KG1 (cell line): ENCODE measurements around the gene VSIR.

Experiments used
- DNase-seq: peaks from one replicate; lab custom pipeline; 2025; lab: John Stamatoyannopoulos, UW

Gene VSIR

GRCh38 chr10:71727738-71728737 lies 45.3 kb downstream of the VSIR start:
- DNase-seq: peak; percentile 67

DNA sequence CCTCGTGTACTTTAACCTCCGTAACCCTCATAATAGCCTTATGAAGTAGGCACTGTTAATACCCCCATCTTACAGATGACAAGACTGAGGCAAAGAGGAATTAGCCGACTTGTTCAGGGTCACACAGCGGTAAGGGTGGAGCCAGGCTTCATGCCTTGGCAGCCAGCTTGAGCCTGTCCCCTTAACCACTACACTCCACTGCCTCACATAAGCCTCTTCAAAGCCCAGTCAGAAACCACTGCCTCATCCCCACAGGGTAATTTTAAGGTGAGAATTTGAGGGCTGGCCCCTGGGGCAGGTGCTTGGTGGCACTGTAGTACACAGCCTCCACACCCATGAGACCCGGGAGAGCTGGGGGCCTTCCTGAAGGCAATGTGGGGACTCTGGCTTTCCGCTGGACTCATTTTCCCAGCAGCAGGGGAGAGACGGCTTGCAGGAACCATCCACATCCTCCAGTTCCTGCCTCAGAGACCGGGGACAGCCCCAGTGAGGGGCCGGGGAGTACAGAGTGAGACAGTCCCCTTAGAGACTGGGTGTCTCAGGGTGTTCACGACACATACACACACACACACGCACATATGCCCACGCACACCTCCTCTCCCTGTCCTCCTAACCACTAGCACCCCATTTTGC lies 46.1 kb downstream of the VSIR start:
- peak; percentile 59 for DNase-seq

DNA sequence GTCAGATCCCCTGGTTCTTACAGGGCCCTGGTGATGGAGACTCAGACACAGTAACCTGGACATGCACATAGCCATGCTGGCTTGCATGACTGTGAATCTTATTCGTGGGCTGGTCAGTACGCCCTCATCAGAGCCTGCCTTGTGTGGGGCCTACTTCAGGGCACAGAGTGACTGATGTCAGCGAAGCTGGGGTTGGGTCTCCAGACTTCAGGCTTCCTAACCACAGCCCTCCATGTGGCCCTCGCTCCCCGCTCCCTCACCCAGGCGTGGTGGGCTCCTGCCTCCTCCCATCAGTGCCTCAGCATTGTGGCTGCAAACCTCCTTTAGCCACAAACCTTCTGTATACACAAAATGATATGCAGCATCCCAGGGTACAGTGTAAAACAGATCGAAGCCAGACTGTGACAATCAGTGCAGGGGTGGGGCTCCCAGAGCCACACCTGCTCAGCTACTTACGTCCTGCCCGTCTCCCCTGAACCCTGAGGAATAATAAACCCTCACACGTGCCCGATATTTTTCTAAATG lies 46.7 kb downstream of the VSIR start:
- no peak for DNase-seq

- DNase-seq: no peak
Observed at GRCh38 chr10:71725998-71726579, 47.2 kb downstream of the VSIR start.

DNA sequence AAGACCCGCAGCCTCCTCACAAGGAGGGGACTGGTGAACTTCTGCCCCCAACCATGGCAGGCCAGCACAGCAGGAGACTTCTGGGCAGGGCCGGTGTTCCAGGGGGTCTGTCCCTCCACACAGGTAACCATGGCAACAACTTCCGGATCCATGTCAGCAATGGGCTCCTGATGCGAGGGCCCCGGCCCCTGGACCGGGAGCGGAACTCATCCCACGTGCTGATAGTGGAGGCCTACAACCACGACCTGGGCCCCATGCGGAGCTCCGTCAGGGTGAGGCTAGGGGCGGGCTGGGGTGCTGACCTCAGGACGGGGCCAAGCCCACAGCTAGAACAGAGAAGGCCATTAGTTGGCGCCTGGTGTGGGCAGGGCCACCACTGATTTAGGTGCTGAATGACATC lies 48.1 kb downstream of the VSIR start:
- no peak for DNase-seq

DNA sequence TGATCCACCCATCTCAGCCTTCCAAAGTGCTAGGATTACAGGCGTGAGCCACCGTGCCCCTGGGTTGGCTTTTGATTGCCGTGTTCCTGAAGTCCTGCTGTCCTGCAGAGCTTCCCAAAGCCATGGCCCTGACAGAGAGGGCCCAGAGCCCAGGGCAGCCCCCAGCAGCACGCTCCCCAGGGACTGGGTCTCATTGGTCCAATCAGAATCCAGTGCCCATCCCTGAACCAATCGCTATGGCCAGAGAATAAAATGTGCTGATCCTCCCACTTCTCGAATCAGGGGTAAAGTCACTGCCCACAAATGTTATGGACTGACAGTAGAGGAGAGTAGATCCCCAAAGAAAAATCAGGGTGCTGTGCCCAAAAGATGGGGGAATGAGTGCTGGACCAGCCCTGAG lies 48.8 kb downstream of the VSIR start:
- DNase-seq: no peak

DNA sequence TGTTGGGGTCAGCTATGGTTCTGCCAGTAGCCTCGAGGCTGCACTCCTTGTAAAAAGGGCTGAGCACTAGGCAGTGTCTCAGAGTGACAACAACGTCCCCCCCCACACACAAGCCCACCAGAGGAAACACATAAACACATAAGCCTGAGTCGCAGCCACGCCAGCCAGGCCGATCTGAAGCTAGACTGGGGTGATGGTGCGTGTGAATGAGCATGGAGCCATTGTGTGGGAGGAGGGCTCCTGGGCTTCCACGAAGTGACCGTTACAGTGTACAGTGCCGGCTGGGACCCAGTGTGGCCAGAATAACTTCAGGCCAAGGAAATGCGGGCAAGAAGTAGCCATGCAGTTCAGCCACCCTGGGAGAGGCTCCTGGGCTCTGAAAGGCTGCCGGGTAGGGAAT lies 50.0 kb downstream of the VSIR start:
- no peak for DNase-seq

DNA sequence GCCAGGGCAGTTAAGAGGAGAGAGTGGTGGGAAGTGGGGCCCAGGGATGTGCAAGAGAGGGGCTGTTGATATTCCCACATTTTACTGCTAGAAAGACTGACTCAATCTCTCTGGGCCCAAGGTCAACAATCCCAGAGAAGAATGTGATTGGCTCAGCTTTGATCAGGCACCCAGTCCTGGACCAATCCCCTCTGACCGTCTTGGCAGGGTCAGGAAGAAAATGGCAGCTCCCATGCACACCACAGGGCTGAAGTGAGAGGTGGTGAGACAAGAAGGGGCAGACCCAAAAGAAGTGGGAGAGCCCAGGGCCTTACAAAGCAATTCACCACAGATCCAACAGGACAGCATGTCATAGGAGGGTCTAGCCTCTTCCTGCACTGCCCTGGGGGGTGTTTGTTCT lies 50.5 kb downstream of the VSIR start:
- DNase-seq: no peak

DNA sequence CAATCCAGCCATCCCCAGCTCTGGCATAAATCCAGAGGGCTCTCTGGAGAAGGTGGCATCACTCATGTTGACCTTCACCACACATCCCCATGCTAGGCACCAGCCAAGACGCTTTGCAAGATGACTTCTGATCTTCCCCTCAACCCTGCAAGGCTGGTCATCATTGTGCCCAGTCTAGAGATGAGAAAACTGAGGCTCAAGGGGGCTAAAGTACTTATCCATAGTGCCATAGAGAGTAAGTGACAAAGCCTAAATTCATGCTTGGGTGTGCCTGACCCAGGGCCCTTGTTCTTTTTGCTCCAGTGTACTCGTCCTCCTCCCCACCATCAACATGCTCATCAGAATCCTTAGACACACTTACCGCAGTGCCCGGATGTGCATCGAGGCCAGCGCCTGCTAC lies 52.0 kb downstream of the VSIR start:
- no peak for DNase-seq

DNA sequence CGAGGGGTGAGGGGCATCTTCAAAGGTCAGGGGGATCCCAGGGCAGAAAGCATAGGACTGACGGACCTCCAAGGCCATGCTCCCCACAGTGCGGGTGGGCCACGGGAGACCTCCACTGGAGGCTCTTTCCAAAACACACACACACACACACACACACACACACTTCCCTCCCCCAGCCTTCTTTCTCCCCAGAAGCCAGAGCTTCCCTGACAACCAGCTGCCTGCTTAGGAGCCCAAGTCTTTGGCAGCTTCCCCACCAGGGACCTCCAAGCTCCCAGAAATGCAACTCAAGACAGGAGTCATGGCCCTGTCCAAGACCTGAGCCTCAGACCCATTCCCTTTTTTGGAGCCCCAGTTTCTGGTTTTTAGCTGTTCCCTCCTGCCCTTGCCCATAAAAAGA lies 53.0 kb downstream of the VSIR start:
- no peak for DNase-seq

DNA sequence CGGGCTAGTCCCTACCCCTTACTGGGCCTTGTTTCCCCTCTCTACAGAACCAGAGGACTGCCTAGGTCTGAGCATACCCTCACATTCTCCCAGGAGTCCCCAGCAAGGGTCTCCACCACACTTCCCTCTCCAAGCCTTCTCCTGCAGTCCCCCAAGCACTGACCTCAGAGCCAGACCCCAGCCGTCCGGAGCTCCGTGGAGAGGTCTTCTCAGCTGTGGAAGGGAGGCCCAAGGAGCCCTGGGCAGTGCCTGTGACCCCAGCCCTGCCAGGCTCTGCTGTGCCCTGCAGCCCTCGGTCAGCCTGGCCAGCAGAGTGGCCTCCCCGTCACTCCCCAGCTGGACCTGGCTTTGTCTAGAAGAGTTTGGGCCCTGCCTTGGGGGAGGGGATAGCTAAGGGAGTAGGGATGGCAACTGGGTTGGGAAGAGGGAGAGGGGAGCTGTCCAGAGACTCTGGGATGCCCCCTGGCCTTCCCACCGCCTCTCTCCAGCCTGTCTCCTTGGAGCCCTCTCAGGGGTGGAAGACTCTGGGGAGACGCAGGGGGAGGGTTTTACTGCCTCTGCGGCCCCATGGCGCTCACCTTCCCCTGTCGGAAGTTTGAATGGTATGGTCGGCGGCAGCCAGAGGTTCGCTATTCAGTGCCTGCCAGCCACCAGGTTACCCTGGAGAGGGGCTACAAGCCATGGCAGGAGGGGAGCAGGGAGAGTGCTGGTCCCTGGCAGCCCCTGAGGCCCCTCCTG lies 53.7 kb downstream of the VSIR start, which contains the start of gene C10orf105:
Gene C10orf105, minus strand, starts transcription at position 315 of the 738 bp plus-strand sequence. CDS start 3,441 bp downstream, outside the sequence.
- DNase-seq: no peak

- no peak for DNase-seq
Observed at GRCh38 chr10:71719042-71719441, 54.3 kb downstream of the VSIR start.

GRCh38 chr10:71718165-71718698 lies 55.1 kb downstream of the VSIR start:
- DNase-seq: no peak

DNA sequence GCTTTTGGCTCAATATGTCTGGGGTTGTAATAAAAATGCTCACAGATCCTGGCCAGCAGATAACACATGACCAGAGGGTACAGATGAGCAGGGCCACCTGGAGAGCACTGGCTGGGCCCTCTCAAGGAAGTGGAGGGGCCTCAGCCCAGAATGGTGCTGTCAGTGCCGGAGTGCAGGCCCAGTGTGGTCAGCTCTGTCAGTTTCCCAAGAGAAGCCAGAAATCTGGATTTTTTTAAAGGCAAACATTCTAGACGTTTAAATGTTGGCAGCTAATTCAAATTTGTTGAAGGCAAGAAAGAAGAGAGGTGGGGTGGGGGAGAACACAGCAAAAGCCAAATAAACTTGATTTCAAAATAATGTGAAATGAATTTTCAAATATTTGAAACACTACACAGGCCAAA lies 55.8 kb downstream of the VSIR start:
- DNase-seq: no peak

GRCh38 chr10:71717056-71717455 lies 56.3 kb downstream of the VSIR start:
- DNase-seq: no peak

DNA sequence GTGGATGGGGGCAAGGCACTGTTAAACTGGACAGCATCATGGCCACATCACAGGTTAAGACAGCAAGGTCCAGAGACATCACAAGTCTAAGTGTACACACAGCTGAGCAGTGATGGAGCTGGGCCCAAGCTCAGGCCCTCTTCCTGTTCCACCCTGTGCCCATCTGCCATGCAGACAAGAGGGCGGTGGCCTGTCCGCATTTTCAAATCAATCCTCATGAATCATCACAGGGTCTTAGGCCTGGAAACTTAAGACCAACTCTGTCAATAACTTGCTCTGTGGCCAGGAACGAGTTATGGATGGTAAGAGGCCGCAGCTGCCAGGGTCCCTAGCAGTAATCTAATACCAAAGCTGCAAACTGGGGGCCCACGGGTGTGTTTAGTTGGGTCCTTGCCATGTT lies 56.9 kb downstream of the VSIR start:
- no peak for DNase-seq

DNA sequence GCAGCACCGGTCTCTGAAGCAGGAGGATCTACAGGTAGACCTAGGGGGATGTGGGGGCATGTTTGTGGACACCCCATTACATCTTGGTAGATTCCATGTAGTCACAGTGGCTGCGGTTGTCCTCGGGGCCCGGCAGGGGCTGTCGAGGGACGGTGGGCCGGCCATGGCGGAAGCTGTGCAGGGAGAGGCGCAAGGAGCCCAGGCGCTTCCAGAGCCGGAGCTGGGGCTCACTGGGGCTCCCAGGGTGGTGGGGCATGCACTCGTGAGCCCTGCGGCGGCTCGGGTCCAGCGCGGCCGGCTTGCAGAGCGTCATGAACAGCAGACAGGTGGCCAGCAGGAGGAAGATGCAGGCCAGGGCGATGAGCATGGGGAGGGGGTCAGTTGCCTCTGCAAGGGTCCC lies 57.5 kb downstream of the VSIR start:
- no peak for DNase-seq

DNA sequence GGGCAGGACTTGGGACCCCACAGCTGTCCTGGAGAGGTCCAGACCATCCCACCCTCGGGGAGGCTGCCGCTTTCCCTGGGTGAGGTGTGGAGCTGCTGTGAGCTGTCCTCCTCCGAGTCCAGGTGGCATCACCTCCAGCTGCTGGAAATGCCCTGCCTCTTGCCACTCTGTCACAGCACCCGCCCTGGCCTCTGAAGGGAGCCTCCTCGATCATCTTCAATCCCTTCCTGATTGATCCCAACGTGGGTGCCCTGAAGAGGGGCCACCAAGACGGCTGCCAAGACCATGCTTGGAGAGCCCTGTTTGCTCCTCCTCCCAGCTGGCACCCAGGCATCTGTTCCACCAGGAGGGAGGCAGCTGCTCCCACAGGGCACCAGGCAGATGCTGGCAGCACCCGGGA lies 58.3 kb downstream of the VSIR start:
- no peak for DNase-seq

DNA sequence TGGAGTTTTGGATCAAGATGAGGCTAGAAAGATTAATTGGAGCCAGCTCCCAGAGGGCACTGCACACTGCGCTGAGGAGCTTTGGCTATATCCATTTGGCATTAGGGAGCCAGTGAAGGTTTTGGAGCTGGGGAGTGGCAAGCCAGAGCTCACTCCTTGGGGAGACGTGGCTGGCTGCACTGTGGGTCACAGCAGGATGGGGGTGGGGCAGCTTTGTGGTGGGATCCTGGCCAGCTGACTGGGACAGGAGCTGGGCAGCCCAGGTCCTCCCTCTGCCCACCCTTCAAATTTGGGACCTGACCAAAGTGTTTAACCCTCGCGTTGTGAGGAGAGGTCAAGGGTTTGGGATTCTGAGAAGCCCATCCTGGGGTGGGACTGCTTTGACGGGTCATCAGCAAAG lies 58.7 kb downstream of the VSIR start:
- no peak for DNase-seq

GRCh38 chr10:71714031-71714410 lies 59.3 kb downstream of the VSIR start:
- no peak for DNase-seq

GRCh38 chr10:71713135-71714030 lies 59.9 kb downstream of the VSIR start:
- DNase-seq: no peak
